RWPE1 (cell line): ENCODE measurements around the gene RAP1GAP.

Experiments
- CTCF ChIA-PET: fragments of 350-600 bp; sonication (Branson Sonifier 250); formaldehyde crosslinking; extraction: SDS; loops from one replicate; lab custom pipeline; 2021; lab: Yijun Ruan, JAX
- POLR2A ChIA-PET: fragments of 400-600 bp; formaldehyde crosslinking; extraction: SDS; loops from one replicate; lab custom pipeline; 2020; ENCODE audit warnings: antibody characterized with exemption; ENCODE audit not compliant: low non-redundant PET; lab: Yijun Ruan, JAX
- DNase-seq: peaks from one replicate; pipeline ENCODE4 v3.0.0; 2012; ENCODE audit warnings: low spot score
- H3K27ac ChIP-seq: fragments of 450-650 bp; 2 replicates; pipeline ENCODE4 v1.5.1; 2017
- TF ChIP-seq, protein P1 (sequence below): fragments of 450-650 bp; conservative IDR thresholded peaks from 2 replicates; pipeline ENCODE4 v1.5.1; 2017; ENCODE audit warnings: low read depth, mild to moderate bottlenecking

Gene RAP1GAP

DNA sequence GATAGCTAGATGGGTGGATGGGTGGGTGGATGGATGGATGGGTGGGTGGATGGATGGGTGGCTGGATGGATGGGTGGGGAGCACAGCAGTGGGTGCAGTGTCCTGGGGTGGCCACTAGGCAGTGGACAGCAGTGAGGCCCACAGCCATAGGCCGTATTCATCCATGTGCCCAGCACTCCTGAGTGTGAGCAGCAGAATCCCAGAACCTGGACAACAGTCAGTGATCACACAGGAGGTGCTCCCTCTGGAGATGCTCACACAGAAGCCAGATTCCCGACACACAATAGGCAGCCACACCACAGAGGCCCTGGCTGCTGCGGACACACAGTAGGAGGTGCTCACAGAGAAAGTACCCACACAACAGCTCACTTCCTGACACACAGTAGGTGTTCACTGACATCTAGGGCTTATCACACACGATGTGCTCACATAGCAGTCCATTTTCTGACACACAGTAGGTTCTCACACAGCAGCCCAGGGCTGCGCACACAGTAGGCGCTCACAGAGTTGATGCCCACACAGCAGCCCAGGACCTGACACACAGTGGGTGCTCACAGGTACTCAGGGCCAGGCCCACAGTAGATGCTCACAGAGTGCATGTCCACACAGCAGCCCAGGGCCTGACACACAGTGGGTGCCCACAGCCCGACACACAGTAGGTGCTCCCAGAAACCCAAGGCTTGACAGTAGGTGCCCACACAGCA is 64.0 kb downstream of the RAP1GAP start:
- POLR2A ChIA-PET: no interaction called here
- DNase-seq: no peak
- H3K27ac ChIP-seq: no peak overlapping the region
- TF ChIP-seq, protein P1, sequence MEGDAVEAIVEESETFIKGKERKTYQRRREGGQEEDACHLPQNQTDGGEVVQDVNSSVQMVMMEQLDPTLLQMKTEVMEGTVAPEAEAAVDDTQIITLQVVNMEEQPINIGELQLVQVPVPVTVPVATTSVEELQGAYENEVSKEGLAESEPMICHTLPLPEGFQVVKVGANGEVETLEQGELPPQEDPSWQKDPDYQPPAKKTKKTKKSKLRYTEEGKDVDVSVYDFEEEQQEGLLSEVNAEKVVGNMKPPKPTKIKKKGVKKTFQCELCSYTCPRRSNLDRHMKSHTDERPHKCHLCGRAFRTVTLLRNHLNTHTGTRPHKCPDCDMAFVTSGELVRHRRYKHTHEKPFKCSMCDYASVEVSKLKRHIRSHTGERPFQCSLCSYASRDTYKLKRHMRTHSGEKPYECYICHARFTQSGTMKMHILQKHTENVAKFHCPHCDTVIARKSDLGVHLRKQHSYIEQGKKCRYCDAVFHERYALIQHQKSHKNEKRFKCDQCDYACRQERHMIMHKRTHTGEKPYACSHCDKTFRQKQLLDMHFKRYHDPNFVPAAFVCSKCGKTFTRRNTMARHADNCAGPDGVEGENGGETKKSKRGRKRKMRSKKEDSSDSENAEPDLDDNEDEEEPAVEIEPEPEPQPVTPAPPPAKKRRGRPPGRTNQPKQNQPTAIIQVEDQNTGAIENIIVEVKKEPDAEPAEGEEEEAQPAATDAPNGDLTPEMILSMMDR: no peak
- CTCF ChIA-PET: interaction anchor here (0.6 kb wide), 1 partner anchor 77 kb away, joined by 3 read pairs; no protein-coding TSS in a partner anchor

DNA sequence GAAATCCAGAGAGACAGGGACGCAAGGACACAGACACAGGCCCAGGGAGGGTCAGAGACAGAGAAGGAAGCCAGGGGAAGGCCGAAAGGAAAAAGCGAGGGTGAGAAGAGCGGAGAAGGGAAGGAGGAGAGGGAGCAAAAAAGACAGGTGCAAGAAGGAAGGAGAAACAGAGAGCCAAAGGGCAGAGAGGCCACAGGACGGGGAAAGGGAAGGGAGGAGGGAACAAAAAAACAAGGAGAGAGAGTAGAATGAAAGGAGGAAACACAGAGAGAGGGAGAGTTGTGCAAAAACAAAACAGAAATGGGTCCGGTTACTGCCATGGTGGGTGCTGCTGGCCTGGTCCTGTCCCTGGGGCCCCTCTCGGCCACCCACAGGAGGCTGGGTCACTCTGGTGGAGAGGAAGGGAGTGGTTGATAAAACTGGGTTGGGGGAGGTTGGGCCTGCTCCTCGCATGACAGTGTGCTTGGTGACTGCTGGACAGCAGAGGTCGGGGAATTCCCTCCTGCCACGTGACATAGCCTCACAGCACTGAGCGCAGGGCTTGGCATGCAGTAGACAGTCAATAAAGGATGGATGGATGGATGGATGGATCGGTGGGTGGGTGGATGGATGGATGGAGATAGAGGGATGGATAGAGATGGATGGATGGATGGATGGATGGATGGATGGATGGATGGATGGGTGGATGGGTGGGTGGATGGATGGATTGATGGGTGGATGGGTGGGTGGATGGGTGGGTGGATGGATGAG is 64.8 kb downstream of the RAP1GAP start:
- no peak for DNase-seq
- CTCF ChIA-PET: interaction anchor here (0.6 kb wide), 1 partner anchor 78 kb away, joined by 3 read pairs; no protein-coding TSS in a partner anchor
- H3K27ac ChIP-seq: no peak overlapping the region
- TF ChIP-seq, protein P1: no peak
- POLR2A ChIA-PET: no interaction called here

DNA sequence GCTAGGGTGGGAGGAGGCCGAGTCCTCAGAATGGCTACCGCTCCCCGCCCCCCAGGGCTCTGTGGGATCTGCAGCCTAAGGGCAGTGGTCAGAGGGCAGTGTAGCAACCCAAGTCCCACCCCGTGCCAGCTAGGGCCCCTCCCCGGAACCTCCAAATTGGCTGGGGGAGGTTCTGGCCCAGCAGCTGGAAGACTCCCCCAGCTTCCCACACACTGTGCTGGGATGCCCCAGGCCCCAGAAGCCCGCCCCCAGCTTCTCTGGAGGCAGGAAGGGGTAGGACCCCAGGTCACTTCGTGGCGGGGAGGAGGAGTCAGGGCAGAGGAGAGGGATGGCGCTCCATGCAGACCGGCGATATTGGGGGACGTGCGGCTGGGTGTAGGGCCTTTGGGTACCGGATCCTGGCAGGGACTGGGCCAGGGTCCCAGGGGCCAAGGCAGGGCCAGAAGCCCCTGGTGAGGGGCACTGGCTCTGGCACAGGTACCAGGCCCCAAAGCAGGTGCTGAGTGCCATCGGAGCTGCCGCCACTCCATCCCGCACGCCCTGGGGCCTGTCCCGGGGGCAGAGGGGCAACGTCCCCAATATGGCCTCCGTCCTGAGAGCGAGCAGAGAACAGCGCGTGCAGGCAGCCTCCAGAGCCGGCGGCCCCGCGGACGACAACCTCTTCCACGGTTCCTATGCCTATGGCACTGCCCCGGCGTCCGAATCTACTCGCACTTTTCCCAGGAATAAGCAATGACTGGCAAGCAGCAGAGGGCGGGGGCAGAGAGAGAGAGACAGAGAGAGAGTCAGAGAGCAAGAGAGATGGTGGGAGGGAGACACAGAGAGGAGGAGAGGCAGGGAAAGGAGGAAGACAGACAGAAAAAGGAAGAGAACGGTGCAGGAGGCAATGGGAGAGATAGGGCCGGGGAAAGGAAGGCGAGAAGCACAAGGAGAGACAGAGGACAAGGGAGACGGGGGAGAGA is 65.7 kb downstream of the RAP1GAP start:
- TF ChIP-seq, protein P1: no peak
- ChIA-PET CTCF (no interaction called here), POLR2A (no interaction called here)

DNA sequence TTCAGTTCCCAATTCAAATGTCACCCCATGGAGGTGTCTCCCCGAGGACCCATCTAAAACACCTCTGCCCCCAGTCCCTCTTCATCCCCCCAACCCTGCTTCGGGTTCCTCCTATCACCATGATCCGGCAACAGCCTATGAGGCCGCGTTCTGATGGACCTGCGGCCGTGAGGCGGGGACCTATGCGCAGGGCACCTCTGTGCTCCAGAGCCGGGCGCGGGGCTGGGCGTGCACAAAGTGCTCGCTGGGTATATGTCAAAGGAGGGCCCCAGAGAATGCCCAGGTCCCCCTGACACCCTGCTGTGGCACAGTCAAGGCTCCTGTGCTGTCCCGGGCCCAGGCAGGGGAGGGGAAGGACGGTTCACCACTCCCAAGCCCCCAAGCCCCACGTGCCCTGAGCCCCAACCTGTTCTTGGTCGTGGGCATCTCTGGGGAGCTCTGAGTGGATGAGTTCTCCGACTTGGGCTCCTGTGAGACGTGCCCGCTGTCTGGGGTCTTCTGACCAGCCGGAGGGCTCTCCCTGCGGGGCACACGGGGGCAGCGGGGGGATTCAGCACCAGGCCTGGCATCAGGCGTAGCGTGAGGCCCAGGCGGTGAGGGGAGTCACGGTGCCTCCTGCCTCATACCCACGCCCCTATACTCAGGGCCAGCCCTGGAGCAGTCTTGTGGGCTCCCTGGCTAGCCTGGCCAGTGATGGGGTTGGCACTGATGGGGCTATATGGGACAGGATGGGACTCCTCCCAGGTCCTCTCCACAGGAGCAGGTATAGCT is 67.7 kb downstream of the RAP1GAP start:
- ChIA-PET CTCF (no interaction called here), POLR2A (no interaction called here)
- no peak overlapping the region for H3K27ac ChIP-seq
- DNase-seq: no peak
- TF ChIP-seq, protein P1: no peak

More for the DNA sequence above, 65.7 kb downstream of the RAP1GAP start:
- DNase-seq: no peak
- no peak overlapping the region for H3K27ac ChIP-seq

DNA sequence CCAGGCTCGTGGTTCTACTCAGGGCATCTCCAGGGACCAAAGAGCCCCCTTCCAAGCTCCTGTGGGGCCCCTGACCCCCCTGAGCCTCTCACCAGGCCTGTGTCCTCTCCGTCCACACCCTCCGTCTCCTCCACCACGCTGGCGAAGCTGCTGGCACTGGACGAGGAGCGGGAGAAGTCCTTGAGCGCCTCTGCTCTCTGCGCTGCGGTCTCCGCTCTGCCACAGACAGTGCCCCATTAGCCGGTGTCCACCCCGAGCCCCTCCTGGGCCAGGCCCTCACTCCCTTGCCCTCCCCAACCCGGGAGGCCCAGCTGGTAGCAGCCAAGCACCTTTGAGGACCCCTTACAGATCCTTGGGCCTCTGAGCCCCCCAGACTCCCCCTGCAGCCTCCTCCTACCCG is 69.8 kb downstream of the RAP1GAP start:
- POLR2A ChIA-PET: no interaction called here
- TF ChIP-seq, protein P1: no peak
- H3K27ac ChIP-seq: no peak overlapping the region
- CTCF ChIA-PET: interaction anchor here (0.5 kb wide), 1 partner anchor 19 kb away, joined by 4 read pairs; no protein-coding TSS in a partner anchor
- DNase-seq: no peak
